K562 (cell line): ENCODE measurements around the gene GMDS. TPM values are rescaled to one million over a fixed set of nuclear protein-coding genes. Genes with fewer than 3 reads are reported as not detected.

Experiments used
- ATAC-seq: fragments of 200-7000 bp; cut with Tn5 transposase; 3 replicates; pipeline ENCODE4 v1.9.1; 2020; ENCODE audit warnings: moderate library complexity
- BruUV-seq: library from RNA; stranded (reverse); fragments of 400-500 nt; replicated peaks from 2 replicates; lab custom pipeline; 2021; lab: Mats Ljungman, UMichigan
- CTCF ChIA-PET: fragments of 300-600 bp; formaldehyde crosslinking; extraction: SDS; loops from one replicate; lab custom pipeline; 2021; ENCODE audit warnings: low intra/inter-chr PET ratio; lab: Yijun Ruan, JAX
- POLR2A ChIA-PET: fragments of 300-600, 350-650 bp; sonication (Branson Sonifier 250); formaldehyde crosslinking; extraction: SDS; loops from one replicate; lab custom pipeline; 2021; ENCODE audit warnings: antibody characterized with exemption, inconsistent platforms; lab: Yijun Ruan, JAX
- DNase-seq, 4 experiments: peaks; one replicate each; pipeline versions ENCODE4 v3.0.0 to v3.0.0-alpha.2; 2011 to 2018; ENCODE audit warnings: low spot score in 3 of 4, mixed read lengths in 3 of 4; ENCODE audit errors: extremely low read depth in 1 of 4
- FAIRE-seq: peaks from 2 replicates; lab custom pipeline; 2011; peaks lifted over from hg19 to GRCh38; lab: Jason Lieb, UNC
- H2AFZ ChIP-seq: 2 replicates; pipeline ENCODE4 v1.6.0; 2011; ENCODE audit warnings: low read depth, low read length, control low read depth, inconsistent platforms
- H3K27ac ChIP-seq: fragments of 200-600 bp; 3 replicates; pipeline ENCODE4 v1.8.0; 2011; ENCODE audit warnings: low read depth, mild to moderate bottlenecking, control low read depth, inconsistent platforms, low read length, moderate library complexity, mixed read lengths; ENCODE audit errors: extremely low read depth
- H3K27me3 ChIP-seq, 2 experiments: fragments of 300-600 bp in 1 of 2; 2 replicates in 1 of 2; 3 replicates in 1 of 2; pipeline versions ENCODE4 v1.6.0 to v1.8.0; 2011; ENCODE audit warnings: inconsistent platforms in 2 of 2, low read length in 2 of 2, mild to moderate bottlenecking in 1 of 2, mixed read lengths in 1 of 2, moderate library complexity in 1 of 2; ENCODE audit not compliant: control insufficient read depth in 2 of 2, insufficient read depth in 2 of 2
- H3K36me3 ChIP-seq: fragments of 300-600 bp; 3 replicates; pipeline ENCODE4 v1.8.0; 2011; ENCODE audit warnings: mild to moderate bottlenecking, low read length, inconsistent platforms; ENCODE audit not compliant: control insufficient read depth, insufficient read depth
- H3K4me1 ChIP-seq, 2 experiments: fragments of 200-600 bp in 1 of 2; replicated peaks in 1 of 2; 2 replicates in 1 of 2; 3 replicates in 1 of 2; pipeline versions ENCODE4 v1.5.1 to v1.8.0; 2011; ENCODE audit warnings: inconsistent platforms in 2 of 2, low read length in 2 of 2, mild to moderate bottlenecking in 1 of 2, mixed read lengths in 1 of 2, moderate library complexity in 1 of 2; ENCODE audit not compliant: control insufficient read depth in 2 of 2, insufficient read depth in 2 of 2
- H3K4me2 ChIP-seq: 2 replicates; pipeline ENCODE4 v1.6.1; 2011; ENCODE audit warnings: low read length, control low read depth, inconsistent platforms, mixed read lengths; ENCODE audit not compliant: insufficient read depth
- H3K4me3 ChIP-seq: fragments of 200-600 bp; sonication (generic), shearing (Covaris generic); 2 replicates; pipeline ENCODE4 v1.5.1; 2016; ENCODE audit warnings: control low read depth, inconsistent platforms
- H3K79me2 ChIP-seq: fragments of 200-600 bp; 3 replicates; pipeline ENCODE4 v1.8.0; 2011; ENCODE audit warnings: low read length, inconsistent platforms; ENCODE audit not compliant: control insufficient read depth, insufficient read depth
- H3K9ac ChIP-seq, 2 experiments: 2 replicates each; pipeline versions ENCODE4 v1.6.0 to v1.6.1; 2011; ENCODE audit warnings: low read depth in 2 of 2, low read length in 2 of 2, control low read depth in 1 of 2, inconsistent platforms in 1 of 2, mild to moderate bottlenecking in 1 of 2, mixed read lengths in 1 of 2; ENCODE audit not compliant: insufficient read depth in 1 of 2
- H3K9me1 ChIP-seq: one replicate; pipeline ENCODE4 v1.6.0; 2011; ENCODE audit warnings: inconsistent platforms, mild to moderate bottlenecking, low read length, moderate library complexity; ENCODE audit not compliant: control insufficient read depth, insufficient read depth
- H3K9me3 ChIP-seq: replicated peaks from 2 replicates; pipeline ENCODE4 v1.5.1; 2011; ENCODE audit warnings: low read depth, low read length, inconsistent platforms; ENCODE audit not compliant: control insufficient read depth, insufficient read depth
- H4K20me1 ChIP-seq: replicated peaks from 2 replicates; pipeline ENCODE4 v1.6.1; 2011; ENCODE audit warnings: low read length, inconsistent platforms, mixed read lengths; ENCODE audit not compliant: control insufficient read depth, insufficient read depth
- BCOR ChIP-seq: fragments of 450-650 bp; IDR thresholded peaks from 2 replicates; pipeline ENCODE4 v1.6.1; 2016
- ELF4 ChIP-seq: fragments of 450-650 bp; formaldehyde crosslinking; IDR thresholded peaks from 2 replicates; pipeline ENCODE4 v1.4.0; 2022; ENCODE audit warnings: missing genetic modification characterization
- FIP1L1 ChIP-seq: fragments of 200-400 bp; formaldehyde crosslinking; IDR thresholded peaks from 2 replicates; pipeline ENCODE4 v1.6.1; 2018; ENCODE audit warnings: mild to moderate bottlenecking, low read depth, low read length; ENCODE audit not compliant: poor library complexity, severe bottlenecking
- KHSRP ChIP-seq: fragments of 450-650 bp; IDR thresholded peaks from 2 replicates; pipeline ENCODE4 v1.6.1; 2017
- MCM7 ChIP-seq, 2 experiments: fragments of 450-650 bp; IDR thresholded peaks; 2 replicates each; pipeline ENCODE4 v1.6.1; 2016 to 2018
- MEF2A ChIP-seq: IDR thresholded peaks from 2 replicates; pipeline ENCODE4 v1.6.1; 2011; ENCODE audit warnings: low read depth, mild to moderate bottlenecking, low read length, moderate library complexity; ENCODE audit not compliant: control insufficient read depth
- PRDM10 ChIP-seq: fragments of 450-650 bp; IDR thresholded peaks from 2 replicates; pipeline ENCODE4 v1.6.1; 2018; ENCODE audit not compliant: partially characterized antibody
- SRSF1 ChIP-seq: fragments of 200-400 bp; formaldehyde crosslinking; IDR thresholded peaks from 2 replicates; pipeline ENCODE4 v1.6.1; 2017; ENCODE audit warnings: mild to moderate bottlenecking, low read depth, low read length, moderate library complexity
- XRCC4 ChIP-seq: IDR thresholded peaks from one replicate; pipeline ENCODE4 v1.6.1; 2011; ENCODE audit not compliant: insufficient read depth, insufficient read length; ENCODE audit errors: extremely low read depth
- ZNF586 ChIP-seq: fragments of 450-650 bp; formaldehyde crosslinking; conservative IDR thresholded peaks from 2 replicates; pipeline ENCODE4 v1.4.0; 2020; ENCODE audit warnings: mild to moderate bottlenecking, moderate library complexity
- WGBS: fragments of 100-300 bp; shearing (Covaris generic); methylation state at CpG from one replicate; pipeline ENCODE4 v1.1.6; 2016; ENCODE audit warnings: low coverage, mixed read lengths; ENCODE audit not compliant: insufficient coverage; ENCODE audit errors: missing lambda C conversion rate; 5-methylcytosine and 5-hydroxymethylcytosine counted together
- in situ Hi-C: fragments of 300-500 bp; cut with MboI; formaldehyde crosslinking; loops from 4 replicates; pipeline ENCODE4 v1.15.0; 2018; ENCODE audit warnings: inconsistent platforms, mixed read lengths
- intact Hi-C: fragments of 100-400 bp; cut with micrococcal nuclease; formaldehyde crosslinking; loops from 2 replicates; pipeline ENCODE4 v1.14.2; 2022
- polyA plus RNA-seq, 8 experiments: library from polyadenylated mRNA; depleted of rRNA in 4 of 8; stranded (reverse) in 5 of 8; unstranded in 3 of 8; fragments of >200 nt; fragmentation: Nextera tagmentation in 2 of 8; fragmentation: Illumina TruSeq in 1 of 8; extraction: Ambion mirVana in 2 of 8; extraction: Trizol in 1 of 8; gene quantifications; 2 replicates each; pipeline versions ENCODE4 v1.2.1 to v1.2.3, GENCODE V29; 2011 to 2014; ENCODE audit warnings: inconsistent platforms in 1 of 8, missing spikeins in 1 of 8
- total RNA-seq, 7 experiments: library from RNA; depleted of rRNA in 6 of 7; stranded (reverse); fragments of >200 nt in 6 of 7; fragmentation: Illumina TruSeq in 2 of 7; extraction: Trizol in 2 of 7; gene quantifications; 2 replicates each; pipeline versions ENCODE4 v1.2.1 to v1.2.3, GENCODE V29; 2011 to 2021; ENCODE audit warnings: low replicate concordance in 1 of 7
- TF ChIP-seq, protein P1 (sequence below): IDR thresholded peaks from 3 replicates; pipeline ENCODE4 v1.6.1; 2011; ENCODE audit warnings: borderline replicate concordance, mild to moderate bottlenecking, moderate library complexity; ENCODE audit not compliant: insufficient read length; ENCODE audit errors: extremely low read depth

GMDS gene
- total and polyA plus RNA-seq, 9 of the 15 experiments (the other 6 are each of a cell fraction or from before 2014, with no cell fraction given): 0.48 to 31.8 (median 13.4) TPM

DNA sequence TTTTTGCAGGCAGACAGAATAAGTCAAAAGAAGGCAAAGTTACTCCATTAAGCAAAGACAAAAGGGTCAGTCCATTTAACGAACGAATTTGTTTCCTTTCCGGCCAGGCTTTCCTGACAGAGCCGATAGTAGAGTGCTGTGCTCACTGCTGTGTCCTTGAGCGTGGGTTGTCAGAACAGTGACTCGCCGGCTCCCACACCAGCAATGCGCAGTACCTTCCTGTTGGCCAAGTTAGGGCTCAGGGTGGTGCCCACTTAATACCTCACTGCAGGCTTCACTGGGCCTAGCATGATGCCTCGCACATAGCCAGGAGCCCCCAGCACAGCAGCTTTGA is 341.0 kb downstream of the GMDS start:
- ChIA-PET POLR2A (no interaction called here), CTCF (no interaction called here)
- Histone ChIP-seq H3K9me1 (no peaks in the 10 kb centered on the region), H3K9ac (no peak overlapping the region), H3K4me1 (no peaks in the 10 kb centered on the region), H4K20me1 (peaks cover 10% of the 10 kb centered on the region; the same call in 1 of the 2 replicates), H3K27me3 (peaks cover 8 to 30% of the 10 kb centered on the region in 2 experiments; a peak in 4 of 5 replicates), H3K79me2 (no peaks in the 10 kb centered on the region), H3K27ac (no peak overlapping the region), H2AFZ (no peak overlapping the region), H3K9me3 (no peaks in the 10 kb centered on the region), H3K4me3 (no peak overlapping the region), H3K4me2 (no peak overlapping the region), H3K36me3 (no peaks in the 10 kb centered on the region)
- in situ Hi-C loops: no loop called here
- intact Hi-C loops: no loop called here
- no peak for DNase-seq
- no peak for TF ChIP-seq FIP1L1
- no peak for TF ChIP-seq ZNF586 (CRISPR knock-in tag)
- no peak for TF ChIP-seq MCM7 (IDR thresholded peaks at IDR 0.05)
- TF ChIP-seq SRSF1: no peak
- no peak for TF ChIP-seq ELF4
- TF ChIP-seq PRDM10: no peak
- TF ChIP-seq XRCC4: no peak
- TF ChIP-seq MEF2A: no peak
- TF ChIP-seq, protein P1, sequence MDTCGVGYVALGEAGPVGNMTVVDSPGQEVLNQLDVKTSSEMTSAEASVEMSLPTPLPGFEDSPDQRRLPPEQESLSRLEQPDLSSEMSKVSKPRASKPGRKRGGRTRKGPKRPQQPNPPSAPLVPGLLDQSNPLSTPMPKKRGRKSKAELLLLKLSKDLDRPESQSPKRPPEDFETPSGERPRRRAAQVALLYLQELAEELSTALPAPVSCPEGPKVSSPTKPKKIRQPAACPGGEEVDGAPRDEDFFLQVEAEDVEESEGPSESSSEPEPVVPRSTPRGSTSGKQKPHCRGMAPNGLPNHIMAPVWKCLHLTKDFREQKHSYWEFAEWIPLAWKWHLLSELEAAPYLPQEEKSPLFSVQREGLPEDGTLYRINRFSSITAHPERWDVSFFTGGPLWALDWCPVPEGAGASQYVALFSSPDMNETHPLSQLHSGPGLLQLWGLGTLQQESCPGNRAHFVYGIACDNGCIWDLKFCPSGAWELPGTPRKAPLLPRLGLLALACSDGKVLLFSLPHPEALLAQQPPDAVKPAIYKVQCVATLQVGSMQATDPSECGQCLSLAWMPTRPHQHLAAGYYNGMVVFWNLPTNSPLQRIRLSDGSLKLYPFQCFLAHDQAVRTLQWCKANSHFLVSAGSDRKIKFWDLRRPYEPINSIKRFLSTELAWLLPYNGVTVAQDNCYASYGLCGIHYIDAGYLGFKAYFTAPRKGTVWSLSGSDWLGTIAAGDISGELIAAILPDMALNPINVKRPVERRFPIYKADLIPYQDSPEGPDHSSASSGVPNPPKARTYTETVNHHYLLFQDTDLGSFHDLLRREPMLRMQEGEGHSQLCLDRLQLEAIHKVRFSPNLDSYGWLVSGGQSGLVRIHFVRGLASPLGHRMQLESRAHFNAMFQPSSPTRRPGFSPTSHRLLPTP: no peak
- no peak for TF ChIP-seq BCOR
- no peak for TF ChIP-seq KHSRP
- BruUV-seq: no TSS peak
- ATAC-seq: no peak; the same call in 2 of the 3 replicates
- FAIRE-seq: no peak
- 6% methylated on average over 9 of the region's 9 CpGs for WGBS
